GM18868 (cell line): Measurements from ENCODE around the gene FBXW5.

ENCODE experiments used
- ATAC-seq: cut with Tn5 transposase; IDR thresholded peaks from one replicate; pipeline ENCODE4 v1.9.1; 2021; ENCODE audit warnings: mild to moderate bottlenecking, moderate library complexity; ENCODE audit not compliant: unreplicated experiment

The FBXW5 gene

DNA sequence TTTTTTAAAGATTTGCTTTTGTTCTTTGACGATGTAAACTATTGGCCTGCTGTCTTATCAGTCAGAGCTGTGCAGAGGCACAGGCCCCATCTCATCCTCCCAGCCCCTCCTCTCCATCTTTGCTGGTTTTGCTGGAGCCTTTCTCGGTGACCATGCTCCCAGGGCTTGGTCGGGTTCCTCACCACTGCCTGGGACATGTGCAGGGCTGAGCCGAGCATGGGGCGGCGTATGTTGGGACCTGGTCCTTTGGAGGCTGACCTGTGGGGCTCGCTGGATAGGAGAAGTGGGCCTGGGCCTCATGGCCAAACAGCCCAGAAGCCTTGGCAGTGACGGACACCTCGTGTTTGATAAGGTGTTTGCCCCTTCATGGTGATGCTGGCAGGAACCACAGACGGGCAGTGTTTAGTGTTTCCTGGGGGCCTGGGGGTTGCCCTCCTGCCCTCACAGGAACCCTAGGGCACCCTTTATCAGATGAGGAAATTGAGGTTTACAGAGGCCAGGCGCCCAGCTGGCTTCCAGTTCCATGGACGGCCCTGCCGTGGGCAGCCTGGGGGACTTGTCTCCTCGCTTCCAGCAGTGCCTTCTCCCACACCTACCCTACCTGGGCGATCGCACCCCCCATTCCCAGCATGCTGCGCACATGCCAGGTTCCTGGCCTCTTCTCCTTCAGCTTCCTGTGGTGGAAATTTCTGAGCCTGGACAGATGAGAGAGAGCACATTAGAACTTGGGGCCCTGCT is 30.7 kb downstream of the FBXW5 start:
- ATAC-seq = no peak

DNA sequence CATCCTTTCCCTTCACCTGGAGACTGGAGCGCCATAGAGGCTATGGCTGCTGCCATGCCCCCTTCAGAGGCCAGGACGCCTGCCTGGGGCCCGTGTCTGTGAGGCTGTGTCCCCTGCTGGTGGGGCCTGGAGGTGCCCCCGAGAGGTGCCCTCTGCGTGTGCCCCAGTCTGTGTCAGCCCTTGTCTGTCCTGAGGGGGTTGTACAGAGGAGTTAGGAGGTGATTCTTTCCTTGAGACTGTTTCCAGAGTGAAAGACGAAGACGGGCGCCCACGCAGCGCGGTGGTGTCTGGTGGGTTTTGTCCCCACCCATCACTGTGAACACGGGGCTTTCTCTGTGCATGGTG is 33.7 kb downstream of the FBXW5 start:
- no peak for ATAC-seq

DNA sequence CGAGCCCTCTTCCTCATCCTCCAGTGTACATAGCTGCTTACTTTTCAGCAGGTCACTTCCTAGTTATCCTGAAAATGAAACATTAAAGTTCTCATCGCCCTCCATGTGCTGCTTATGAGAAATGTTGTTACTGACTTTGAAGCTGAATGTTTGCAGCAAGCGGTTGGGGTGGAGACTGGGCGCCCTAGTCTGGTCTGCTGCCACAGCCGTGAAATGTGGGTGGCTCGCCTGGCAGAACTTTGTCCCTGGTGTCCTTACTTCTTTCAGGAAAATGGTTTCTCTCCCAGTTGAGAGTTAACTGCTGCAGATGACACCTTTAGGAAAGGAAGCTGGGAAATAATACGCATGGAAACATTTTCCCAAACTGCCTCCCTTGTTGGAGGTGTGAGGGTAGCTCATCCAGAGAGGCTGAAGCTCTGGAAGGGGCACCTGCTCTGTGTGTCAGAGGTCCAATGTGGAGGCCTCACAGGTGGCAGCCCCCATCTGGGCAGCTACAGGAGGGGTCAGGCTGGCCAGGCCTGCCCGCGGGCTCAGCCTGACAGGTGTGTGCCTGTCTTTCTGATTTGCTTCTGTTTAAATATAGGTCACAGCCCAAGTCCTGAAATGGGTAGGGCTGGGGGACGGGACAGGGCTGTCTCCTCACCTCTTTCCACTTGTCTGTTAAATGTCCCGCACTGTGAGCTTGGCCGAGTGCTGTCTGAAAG is 34.2 kb downstream of the FBXW5 start:
- no peak for ATAC-seq

DNA sequence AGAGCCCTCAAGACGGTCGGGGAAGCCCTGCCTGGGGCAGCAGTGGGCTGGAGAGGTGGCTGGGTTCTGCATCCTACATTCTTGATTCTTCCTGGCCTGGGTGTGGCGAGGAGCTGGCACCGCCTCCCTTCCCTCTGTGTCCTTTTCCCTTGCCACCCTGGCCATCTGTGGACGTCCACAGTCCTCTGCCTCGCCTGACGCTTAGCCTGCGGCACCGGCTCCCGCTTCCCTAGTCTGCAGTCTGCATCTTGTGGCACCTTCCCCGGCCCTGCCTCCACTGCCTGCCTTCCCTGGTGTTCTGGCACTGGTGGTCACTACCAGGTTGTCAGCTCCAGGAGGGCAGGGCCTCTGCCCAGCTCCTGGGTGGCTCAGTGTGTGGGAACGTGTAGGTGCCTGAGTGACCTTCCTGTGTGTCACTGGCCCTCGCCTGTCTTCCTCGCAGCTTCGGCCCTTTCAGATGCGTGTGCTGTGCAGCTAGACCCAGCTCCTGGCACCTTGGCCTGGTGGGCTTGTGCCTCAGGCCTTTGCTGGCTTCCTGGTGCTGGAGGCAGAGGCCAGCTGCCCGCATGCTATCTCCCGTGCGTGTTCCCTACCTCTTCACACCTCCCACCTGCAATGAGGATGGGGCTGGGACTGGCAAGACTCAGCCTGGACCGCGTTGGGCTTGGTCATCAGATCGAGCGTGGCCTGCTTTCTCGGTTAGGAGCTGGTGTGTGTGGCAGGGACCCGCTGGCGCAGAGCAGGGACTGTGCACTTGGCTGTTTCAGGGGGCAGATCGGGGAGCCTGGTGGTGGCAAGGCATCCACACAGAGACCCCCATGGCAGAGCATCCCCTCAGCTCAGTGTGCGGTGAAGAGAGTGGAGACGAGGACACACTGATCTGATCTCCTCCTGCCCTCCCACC is 37.3 kb downstream of the FBXW5 start:
- ATAC-seq = no peak

DNA sequence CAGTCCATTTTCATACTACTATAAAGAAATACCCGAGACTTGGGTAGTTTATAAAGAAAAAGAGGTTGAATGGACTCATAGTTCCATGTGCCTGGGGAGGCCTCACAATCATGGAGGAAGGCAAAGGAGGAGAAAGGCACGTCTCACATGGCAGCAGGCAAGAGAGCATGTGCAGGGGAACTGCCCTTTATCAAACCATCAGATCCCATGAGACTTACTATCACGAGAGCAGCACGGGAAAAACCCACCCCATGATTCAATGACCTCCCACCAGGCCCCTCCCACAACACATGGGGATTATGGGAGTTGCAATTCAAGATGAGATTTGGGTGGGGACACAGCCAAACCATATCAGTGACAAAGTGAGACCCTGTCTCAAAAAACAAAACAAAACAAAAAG is 38.3 kb downstream of the FBXW5 start:
- ATAC-seq = no peak

DNA sequence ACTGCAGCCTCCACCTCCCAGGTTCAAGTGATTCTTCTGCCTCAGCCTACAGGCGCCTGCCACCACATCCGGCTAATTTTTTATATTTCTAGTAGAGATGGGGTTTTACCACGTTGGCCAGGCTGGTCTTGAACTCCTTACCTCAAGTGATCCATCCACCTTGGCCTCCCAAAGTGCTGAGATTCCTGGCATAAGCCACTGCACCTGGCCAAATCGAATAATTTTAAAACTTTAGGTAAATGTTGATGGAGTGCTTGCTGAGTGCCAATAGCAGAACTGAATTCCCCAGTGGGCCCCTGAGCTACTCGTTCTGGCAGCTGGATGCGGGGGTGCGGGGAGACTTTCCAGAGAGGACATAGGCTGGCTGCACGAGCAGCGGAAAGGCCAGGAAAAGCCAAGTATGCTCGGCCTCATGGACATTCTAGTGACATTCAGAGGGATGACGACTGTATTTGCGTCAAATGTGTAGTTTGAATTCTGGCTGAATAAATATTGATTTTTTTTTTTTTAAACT is 41.4 kb downstream of the FBXW5 start:
- ATAC-seq = no peak

DNA sequence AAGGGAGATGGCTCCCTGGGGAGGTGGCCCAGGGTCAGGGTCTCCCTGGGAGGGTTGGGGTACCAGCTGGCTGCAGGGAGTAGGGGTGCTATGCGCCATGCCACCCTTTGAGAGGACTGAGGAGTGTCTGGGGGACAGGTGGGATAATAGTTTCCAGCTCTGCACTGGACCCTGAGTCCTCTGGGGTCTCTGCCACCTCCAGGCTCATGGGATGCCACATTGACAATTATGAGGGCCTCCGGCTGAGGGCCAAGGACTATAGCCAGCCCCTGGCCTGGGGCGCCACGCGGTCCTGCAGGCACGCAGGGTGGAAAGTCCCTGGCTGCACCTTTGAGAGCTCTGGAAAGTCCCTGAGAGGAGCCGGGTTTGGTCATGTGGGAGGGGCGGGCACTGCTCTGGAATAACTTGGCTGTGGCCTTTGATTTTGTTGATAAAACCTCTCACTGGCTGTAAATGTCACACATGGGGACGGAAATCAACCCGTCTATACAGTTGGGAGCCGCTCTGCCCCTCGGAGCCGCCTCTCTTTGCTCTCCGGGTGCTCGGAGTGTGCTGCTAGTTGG is 42.2 kb downstream of the FBXW5 start:
- ATAC-seq = peak; percentile 66

DNA sequence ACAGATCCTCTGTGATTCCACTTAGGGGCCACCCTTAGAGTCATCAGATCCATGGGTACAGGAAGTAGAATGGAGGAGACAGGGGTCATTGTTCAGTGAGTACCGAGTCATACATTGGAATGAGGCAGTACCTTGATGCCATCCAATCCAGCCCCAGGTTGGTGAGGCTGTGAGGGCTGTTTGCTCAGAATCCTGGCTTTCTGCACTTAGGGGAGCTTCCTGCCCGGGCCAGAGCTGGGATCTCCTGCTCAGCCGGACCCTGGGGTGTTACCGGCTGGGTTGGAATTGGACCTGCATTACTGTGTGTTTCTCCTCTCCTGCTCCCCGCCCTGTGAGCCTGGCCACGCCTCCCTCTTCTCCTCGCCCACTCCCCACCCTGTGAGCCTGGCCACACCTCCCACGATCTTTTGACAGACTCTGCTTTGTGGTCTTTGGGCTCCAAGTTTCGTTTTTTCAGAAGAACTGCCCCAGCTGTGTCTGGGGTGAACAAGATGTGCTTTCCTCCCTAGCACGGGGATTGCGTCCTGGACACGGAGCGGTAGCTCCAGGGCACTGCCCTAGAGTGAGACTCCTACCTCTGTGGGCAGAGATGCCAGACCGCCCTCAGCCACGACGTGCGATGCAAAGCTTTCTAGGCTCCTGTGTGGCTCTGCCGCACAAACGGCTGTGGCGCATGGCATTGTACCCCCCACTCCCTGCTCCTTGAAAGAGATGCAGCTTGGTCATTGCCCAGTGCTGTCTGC is 42.9 kb downstream of the FBXW5 start:
- peak; percentile 63 for ATAC-seq

DNA sequence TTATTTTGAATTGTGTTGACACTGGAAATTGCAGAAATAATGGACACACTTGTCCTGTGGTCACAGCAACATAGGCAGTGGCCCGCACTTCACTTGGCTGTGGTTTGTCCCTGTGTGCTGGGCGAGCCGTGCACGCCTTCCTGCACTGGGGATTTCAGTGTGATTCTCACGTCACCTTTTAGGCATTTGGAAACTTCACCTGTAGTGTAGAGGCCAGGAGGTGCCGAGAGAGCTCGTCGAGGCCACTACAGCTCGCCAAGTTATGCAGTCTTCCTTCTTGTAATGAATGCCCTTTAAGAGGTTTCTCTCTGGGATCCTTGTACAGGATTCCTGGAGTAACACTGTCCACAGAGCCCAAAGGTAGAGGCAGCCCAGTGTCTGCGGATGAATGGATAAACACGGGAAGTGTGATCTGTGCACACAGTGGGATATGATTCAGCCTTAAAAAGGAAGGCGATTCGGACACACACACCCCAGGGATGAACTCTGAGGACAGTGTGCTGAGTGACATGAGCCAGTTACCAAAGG is 43.5 kb downstream of the FBXW5 start:
- no peak for ATAC-seq

DNA sequence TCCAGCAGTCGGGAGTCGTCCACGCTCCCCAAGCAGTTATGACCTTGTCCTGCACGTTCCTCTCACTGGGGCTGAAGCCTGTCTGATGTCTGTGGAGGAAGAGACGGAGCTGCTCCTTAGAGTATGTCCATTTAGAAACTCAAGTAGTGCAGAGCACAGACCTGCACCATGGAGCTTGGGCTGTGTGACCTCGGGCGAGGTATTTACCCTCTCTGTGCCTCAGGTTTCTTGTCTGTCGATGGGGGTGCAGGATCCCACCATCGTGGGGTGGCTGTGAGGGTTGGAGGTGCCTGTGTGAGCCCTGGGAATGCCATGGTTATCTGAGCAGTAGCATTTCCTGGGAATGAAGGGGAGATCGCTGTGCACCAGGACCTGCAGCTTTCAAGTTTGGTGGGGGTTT is 44.0 kb downstream of the FBXW5 start:
- no peak for ATAC-seq

DNA sequence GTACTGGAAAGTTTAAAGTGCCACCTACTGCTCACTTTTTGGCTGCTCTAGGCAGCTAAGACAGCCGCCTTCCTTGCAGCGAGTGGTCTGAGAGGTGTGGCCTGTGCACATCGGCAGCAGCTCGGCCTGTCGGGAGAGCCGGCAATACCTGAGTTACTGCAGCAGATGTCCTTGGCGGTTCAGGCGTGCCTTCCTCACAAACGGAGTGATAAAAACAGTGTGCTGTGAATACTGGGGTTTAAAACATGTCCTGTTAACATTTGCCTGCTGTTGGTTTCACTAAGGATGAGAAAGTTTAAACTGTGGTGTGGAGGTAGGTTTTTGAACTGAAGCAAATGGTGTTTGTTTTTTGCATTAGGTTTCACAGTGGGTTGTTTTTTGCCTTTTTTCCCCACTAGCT is 45.3 kb downstream of the FBXW5 start:
- ATAC-seq = no peak

DNA sequence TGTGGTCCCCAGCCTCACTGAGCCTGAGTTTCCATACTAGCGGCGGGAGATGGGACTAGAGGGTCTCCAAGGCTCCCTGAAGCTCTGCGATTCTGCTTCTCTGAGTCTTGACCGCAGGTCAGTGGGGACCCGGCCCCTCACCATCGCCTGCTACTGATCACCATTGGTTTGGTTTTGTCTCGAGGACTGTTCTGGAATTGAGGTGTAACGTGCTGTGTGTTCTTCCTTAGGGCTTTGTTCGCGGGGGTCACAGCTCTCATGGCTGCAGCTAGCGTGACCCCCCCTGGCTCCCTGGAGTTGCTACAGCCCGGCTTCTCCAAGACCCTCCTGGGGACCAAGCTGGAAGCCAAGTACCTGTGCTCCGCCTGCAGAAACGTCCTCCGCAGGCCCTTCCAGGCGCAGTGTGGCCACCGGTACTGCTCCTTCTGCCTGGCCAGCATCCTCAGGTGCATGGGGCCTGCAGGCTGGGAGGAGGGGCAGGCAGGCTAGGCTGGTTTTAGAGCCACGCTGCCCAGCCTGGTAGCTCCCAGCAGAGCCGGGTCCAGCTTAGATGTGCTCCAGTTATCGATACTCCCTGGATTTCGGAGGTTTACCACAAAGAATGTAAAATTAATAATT is 45.9 kb downstream of the FBXW5 start:
- no peak for ATAC-seq

DNA sequence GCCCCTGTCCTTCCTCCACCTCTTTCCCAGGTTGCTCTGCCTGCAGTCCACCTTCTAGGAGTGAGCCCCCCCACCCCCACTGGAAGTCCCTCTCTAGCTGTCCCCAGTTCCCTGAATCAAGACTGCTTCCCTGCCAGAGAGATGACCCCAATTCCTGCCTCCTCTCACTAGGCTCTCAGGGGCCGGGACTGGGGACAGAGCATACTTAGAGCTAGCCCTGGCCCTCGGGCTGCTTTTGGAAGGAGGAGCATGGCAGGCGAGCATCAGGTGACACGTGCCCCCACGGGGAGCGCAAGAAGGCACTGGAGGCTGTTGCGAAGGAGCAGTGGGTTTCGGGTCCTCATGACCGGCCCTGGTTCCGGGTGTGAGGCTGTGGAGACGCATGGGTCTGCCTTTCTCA is 48.5 kb downstream of the FBXW5 start:
- no peak for ATAC-seq

DNA sequence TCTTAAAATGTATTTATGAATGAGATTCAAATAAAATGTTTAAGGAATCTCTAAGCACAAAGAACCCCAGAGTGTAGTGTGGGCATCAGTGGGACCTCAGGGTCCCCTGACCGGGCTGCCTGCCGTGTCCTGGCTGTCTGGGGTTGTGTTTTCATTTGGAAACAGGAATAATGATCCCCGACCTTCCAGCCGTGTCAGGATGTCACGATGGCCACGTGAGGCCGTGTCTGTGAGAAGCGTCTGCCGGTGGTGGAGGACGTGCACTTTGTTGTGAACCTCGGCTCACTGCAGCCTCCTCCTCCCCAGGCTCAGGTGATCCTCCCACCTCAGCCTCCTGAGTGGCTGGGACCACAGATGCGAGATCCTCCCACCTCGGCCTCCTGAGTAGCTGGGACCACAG is 53.9 kb downstream of the FBXW5 start:
- no peak for ATAC-seq
